Superior temporal gyrus (tissue), 1 donor: ENCODE data around the gene ADGRA1.
"Not testable (repeated sequence)": the region's sequence is repeated elsewhere in the genome, so short reads cannot be mapped to it uniquely, and the experiment has no call there.

Source experiments
- DNase-seq: peaks from one replicate; pipeline ENCODE4 v3.0.0-alpha.2; 2016; ENCODE audit errors: extremely low spot score

The ADGRA1 gene

DNA sequence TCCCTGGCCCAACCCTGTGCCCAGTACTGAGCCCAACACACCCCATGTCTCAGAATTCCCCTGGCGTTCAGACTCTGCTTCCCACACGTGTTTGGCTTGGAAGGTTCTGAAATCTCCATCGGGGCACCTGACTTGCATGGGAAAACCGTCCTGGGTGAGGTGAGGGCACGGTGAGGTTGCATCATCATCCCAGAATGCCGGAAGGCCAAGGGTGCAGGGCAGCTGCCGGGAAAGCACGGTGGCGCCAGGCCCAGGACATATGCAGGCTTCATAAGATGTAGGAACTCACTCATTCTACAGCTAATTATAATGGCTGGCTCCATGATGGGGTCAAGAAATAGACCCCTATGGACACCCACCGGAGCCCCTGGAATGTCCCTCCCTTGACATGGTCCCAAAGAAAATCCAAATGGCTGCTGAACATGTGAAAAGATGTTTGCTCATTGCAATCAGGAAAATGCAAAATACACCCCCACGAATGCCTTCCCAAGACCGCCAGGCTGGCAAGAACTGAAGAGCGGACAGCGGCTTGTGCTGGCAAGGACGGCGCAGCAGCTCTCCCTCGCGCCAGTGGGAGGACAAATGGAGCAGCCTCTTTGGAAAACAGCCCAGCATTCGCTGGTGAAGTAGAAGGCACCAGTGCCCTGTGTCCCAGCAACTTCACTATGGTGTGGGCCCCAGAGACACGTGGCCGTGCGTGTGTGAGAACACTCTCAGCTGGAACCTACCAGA is 74.6 kb downstream of the ADGRA1 start:
- DNase-seq: peak; percentile 74

DNA sequence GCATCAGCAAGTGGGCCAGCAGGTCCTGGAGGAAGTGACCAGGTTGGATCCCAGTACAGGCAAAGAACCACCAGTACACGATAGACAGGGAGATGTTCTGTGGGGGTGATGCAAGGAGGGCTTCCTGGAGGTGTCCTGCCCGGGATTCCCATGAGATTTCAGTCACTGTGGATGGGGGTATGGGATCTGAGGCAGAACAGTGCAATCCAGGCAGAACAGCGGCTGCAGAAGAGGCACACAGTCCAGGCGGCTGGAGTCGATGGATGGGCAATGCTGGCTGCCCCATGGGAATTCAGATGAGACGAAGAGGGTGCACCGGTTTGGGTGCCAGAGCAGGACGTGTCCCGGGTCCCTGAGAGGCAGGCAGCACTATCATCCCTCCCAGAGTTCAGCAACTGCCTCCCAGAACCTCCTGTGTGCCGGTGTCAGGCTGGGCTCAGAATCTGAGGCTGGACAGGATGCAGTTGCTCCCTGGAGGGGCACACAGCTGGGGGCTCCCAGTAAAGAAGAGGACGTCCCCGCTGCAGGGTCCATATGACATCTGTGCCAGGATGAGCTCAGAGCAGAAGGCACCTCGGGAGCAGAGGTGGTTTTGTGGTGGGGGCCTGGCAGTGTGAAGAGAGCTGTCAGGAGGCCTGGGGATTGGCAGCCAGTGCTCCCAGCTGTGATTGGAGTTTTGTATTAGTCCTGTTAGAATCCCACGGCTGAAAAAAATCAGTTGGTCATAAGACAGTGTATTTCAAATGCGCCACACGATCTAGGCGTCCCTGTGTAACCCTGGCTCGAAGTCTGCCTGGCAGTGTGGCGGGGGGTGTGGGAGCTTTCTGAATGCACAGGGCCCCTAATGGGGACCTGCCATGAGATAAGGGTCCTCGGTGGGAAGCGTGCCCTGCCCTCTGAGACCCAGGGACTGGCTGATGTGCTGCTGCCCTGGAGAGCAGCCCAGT is 75.5 kb downstream of the ADGRA1 start:
- DNase-seq: peak; percentile 23

DNA sequence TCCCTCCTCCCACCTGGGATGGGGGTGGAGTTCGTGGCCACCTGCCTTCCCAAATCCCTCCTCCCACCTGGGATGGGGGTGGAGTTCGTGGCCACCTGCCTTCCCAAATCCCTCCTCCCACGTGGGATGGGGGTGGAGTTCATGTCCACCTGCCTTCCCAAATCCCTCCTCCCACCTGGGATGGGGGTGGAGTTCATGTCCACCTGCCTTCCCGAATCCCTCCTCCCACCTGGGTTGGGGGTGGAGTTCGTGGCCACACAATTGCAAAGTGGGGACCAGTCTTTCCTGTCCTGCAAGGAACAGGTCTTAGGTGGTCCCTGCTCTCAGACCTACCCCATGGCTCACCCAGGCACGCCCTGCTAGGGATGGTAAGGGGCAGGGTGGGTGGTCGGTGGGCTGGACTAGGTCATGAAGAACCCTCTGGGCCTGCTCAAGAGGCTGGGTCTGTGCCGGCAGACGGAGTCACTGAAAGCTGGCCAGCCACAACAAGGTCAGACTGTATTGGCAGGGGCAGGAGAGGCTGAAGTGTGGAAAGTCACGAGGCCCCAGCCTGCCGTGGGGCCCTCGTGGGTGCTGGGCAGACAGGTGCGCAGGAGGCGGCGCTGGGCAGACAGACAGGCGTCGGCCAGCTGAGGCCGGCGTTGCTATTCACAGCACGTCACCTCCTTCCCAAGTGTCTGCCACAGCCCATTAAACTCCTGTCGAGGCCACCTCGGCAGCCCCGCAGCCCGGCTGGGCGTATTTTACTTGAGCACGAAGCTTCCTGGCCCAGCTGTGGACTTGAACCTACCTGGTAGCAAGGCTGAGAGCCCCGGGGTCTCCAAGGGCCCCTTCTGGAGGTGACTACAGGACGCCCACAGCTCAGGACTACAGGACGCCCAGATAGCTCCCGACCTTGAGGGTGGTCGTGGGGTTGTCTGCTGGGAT is 76.4 kb downstream of the ADGRA1 start:
- DNase-seq: no peak

DNA sequence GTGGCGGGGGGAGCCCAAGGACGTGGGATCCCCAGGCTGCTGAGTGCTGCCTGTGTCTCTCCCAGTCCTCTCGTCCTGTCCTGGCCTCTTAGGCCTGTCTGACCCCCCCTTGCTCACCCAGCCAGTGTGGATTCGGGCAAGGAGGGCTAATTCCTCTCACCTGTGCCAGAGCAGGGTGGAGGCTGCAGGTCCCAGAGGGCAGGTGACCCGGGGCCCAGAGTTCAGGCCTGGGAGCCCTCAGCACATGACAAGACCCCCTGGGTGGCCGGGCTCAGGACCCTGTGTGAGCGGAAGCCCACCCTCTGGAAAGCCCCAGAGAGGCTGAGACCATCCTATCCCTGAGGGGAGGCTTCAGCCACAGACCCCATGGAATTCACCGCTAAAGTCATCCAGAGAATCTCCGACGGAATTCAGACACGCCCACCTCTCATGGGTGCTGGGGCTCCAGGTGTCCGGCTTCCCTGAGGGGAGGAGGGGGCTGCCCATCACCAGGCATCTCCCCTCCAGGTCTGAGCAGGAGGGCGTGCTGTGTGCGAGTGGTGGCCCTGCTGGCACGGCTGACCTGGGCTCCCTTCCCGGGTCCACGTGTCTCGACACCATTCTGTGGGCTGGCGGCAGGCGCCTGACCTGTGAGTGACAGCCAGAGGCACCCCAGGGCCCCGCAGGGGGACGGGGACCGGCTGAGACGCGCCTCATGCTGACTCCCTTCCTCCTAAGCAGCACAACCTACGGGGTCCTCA is 77.3 kb downstream of the ADGRA1 start:
- no peak for DNase-seq

DNA sequence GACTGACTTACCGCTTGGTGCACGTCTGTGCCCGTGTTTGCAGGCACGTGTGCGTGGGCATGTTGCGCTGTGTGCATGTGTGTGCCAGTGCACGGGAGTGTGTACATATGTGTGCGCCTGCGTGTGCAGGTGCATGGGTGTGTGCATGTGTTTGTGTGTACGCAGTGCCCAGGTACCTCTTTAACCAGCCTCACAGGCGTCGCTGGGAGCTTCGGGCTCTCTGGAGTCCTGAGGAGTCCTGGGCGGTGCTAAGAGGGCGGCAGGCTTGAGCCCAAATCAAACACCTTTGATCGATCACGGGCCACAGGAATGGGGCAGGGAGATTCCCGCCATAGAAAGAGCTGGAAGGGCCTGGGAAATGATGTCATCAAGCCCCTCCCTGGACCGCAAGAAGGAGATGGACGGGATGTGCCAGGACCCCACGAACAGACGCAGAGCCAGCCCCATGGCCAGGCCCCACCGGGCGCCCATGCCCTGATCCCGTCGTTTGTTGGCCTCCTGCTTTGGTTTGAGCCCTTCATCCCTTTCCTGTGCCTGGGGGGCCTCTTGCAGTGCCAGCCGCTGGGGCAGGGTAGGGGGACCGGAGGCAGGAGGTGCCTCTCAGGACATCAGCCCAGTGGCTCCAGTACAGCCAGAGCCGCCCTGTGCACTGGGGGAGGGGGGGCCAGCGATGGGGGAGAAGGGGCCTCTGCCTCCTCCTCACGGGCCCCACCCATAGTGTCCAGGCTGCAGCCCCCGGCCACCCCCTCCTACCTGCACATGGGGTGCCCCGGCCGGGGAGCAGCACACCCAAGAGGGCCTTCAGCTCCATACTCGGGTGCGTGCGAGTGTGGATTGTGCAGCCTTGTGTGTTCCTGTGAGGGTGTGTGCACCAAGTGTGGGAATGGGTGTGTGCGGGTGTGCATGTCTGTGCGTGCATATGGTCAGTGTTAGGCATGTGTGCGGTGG is 78.1 kb downstream of the ADGRA1 start:
- DNase-seq: no peak

DNA sequence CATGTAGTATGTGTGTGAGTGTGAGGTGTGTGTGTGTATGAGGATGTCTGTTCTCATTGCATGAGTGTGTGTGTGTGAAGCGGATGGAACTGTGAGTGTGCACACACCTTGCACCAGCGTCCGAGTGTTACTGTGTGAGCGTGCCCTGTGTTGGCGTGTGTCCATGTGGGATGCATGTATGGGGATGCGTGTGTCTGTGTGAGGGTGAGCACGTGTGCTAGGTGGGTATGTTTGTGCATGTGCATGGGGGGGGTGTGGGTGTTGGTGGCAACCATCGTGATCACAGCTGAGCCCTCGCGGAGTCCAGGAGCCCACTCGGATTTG is 78.7 kb downstream of the ADGRA1 start:
- no peak for DNase-seq

DNA sequence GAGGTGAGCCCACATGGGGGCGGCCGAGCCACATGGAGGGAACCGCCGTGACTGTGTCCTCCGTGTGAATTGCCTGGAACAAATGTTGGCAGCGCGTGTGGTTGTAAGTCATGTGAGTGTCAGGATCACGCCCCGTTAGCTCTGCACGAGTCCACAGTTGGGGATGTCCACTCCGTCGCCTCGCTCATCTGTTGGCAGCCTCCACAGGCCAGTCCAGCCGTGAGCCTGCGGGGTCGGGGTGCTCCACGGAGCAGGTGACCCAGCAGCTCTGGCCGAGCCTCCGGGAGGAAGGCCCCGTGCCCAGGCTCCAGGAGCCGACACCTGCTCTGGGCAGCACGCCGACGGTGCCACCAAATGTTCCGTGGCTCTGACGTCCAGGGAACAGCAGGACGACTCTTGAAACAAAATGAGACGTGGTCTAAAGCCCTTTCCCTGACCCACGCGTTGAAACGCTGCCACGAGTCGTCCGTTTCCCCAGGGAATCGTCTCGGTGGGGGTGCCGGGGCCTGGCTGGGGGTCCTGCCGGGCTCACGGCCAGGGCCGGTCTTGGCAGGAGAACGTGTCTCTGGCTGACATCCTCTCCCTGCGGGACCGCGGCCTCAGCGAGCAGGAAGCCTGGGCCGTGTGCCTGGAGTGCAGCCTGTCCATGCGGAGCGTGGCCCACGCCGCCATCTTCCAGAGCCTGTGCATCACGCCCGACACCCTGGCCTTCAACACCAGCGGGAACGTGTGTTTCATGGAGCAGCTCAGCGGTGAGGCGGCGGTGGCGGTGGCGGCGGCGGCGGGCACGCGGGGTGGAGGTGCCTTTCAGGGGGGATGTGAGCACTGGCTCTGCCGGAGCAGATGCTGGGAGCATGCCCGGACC is 79.3 kb downstream of the ADGRA1 start:
- peak; percentile 27 for DNase-seq

DNA sequence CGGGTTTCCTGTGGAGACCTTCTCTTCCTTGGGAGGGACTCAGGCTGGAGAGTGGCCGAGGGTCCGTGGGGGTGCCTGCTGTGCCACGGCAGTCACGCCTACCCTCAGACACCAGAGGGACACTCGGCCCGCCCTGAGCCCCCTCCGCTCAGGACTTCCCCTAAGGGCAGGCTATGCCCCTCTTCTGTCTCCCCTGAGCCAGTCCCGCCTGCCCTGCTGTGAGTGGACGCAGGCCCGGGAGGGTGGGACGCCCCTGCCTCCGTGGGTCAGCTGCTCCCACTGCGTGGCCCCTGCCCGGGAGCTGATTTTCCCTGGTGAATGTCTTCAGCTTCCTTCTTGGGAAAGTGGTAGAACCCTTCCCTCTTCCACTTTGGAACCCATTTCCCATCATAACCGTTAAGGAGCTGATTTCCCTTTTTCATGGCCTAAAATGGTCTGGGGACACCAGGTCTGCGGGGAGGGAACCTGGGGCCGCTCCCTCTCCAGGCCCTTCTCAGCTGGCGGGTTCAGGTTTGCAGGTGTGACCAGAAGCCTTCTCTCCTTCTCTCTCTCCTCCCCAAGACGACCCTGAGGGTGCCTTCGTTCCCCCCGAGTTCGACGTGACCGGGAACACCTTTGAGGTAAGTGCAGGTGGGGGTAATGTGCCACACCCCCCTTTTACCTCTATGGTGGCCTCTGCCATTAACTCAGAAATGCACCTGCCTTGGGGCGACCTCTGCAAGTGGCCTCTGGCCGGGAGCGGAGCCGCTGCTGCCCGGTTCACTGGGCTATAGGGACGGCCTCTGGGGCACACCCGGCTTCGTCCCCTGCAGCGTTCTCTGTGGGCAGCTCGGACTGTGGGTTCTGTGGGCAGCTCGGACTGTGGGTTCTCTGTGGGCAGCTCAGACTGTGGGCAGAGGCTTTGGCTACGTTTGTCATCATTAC is 80.2 kb downstream of the ADGRA1 start:
- DNase-seq: no peak

DNA sequence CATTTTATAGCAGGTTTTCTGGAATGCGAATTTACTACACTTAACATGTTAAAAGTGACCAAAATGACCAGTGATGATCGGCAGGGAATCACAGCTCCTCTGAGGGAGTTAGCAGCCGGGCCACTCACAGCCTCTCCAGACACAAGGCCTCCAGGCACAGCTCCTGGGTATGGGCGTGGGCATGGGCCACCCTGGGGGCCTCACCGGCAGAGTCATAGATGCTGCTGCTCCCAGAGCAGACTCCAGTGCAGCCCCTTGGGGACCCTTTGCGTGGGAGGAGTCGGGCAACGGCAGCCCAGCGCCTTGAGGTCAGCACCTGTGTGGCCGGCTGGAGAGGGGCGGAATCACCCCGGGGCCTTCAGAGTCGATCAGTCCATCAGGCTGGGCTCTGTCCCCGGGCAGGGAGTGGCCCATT is 80.9 kb downstream of the ADGRA1 start:
- DNase-seq: no peak

DNA sequence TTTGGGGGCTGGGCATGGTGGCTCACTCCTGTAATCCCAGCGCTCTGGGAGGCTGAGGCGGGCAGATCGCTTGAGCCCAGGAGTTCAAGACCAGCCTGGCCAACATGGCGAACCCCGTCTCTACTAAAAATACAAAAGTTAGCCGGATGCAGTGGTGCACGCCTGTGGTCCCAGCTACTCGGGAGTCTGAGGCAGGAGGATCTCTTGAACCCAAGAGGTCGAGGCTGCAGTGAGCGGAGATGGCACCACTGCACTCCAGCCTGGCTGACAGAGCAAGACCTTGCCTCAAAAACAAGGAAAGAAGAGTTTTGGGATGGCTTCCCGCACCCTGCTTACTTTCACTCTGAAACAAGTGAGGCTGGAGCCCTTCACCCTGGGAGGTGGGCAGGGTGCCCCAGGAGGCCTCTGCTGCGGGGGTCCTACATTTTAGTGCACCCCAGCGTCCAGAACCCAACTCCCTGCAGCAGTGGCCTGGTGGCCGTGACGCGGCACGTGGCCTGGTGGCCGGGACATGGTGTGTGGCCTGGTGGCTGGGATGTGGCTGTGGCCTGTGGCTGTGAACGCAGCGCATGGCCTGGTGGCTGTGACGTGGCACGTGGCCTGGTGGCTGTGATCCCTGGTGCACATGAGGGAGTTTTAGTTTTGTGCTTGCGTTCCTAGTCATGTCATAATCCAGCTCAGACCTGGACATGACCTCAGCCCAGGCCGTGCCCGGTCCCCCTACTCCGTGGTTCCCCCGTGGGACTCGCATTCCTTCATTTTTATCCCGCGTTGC is 81.6 kb downstream of the ADGRA1 start:
- no peak for DNase-seq

DNA sequence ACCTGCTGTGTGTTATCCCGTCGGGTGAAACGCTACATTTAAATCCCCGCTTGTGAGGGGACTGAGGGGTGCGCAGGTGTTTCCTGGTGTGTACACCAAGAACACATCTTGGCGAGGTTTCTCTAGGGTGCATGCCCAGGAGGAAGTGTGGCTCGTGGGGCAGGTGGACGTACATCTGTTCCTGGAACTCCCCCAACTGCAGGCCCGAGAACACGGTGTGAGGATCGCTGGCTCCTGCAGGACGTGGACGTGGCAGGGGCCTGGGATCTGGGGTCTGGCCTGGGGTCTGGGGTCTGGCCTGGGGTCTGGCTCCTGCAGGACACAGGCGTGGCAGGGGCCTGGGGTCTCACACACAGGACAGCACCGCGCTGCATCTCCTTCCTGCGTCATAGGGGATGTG is 82.4 kb downstream of the ADGRA1 start:
- DNase-seq: no peak

DNA sequence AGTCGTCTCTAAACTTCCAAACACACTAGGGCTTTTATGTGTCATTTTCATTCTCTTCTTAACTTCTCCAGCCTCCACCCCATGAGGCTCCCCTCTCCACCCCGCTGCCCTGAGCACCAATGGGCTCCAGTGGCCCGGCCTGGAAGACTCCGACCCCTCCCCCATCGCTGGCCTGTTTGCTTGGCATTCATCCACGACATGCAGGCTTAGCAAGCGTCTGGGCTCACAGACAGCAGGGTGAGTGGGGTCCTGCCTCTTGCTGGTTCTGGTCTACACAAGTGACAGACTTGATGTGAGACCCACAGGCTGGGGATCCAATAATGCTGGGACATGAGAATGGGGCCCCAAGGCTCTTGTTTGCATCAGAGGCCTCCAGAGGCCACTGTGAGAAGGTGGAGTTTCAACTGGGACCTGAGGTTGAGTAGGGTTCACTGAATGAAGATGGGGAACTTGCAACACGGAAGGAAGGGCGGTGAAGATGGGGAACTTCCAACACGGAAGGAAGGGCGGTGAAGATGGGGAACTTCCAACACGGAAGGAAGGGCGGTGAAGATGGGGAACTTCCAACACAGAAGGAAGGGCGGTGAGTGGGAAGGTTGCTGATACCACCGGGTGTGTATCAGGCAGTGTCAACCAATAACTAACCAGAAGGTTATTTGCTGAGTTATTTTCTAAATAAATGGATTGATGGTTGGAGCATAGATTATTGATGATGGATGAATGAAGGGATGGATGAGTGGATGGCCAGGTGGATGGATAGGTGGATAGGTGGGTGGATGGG is 86.3 kb downstream of the ADGRA1 start:
- DNase-seq: no peak

DNA sequence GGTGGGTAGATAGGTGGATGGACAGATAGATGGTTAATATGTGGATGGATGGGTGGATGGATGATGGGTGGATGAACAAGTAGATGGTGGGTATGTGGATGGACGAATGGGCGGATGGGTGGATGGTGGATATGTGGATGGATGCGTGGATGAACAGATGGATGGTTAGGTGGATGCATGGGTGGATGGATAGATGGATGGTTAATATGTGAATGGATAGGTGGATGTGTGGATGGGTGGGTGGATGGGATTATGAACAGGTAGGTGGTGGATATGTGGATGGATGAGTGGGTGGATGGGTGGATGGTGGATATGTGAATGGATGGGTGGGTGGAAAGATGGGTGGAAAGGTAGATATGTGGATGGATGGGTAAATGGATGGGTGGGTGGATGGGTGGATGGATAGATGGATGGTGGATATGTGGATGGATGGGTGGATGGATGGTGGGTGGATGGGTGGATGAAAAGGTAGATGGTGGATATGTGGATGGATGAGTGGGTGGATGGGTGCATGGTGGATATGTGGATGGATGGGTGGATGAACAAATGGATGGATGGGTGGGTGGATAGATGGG is 87.1 kb downstream of the ADGRA1 start:
- DNase-seq: no peak

DNA sequence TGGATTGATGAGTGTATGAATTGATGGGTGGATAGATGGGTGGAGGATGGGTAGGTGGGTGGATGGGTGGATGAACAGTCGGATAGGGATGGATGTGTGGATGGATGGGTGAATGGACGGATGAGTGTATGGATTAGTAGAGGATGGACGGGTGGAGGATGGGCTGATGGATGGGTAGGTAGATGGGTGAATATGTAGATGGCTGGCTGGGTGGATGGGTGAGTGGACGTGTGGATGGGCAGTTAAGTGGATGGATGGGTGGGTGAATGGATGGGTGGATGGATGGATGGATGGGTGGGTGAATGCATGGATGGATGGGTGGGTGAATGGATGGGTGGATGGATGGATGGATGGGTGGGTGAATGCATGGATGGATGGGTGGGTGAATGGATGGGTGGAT is 87.9 kb downstream of the ADGRA1 start:
- not testable (repeated sequence) for DNase-seq

DNA sequence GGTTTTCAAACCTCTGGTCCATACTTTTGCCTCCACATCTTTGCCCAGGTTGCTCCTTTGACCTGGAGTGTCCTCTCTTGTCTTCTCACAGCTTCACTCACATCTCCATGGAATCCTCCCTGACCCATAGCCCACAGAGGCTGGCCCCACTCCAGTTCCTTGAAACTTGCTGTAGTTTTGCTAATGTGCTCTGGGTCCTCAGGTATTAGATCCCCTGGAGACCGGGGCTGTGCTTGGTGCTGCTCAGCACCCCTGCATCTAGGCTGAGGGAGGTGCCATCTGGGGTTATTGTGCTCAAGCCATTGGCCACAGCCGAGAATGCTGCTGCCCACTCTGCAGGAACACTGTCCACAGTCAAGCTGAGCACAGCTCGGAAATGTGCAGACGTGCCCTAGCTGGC is 88.8 kb downstream of the ADGRA1 start:
- DNase-seq: no peak
